Measurements from ENCODE around the gene EPS15. TPM values are rescaled to one million over a fixed set of nuclear protein-coding genes. Genes with fewer than 3 reads are reported as not detected.

EPS15 gene
- total and polyA plus RNA-seq, 2 of the 8 experiments (the other 6 are each of a cell fraction or from before 2014, with no cell fraction given), result 15.9 to 57.2 TPM

DNA sequence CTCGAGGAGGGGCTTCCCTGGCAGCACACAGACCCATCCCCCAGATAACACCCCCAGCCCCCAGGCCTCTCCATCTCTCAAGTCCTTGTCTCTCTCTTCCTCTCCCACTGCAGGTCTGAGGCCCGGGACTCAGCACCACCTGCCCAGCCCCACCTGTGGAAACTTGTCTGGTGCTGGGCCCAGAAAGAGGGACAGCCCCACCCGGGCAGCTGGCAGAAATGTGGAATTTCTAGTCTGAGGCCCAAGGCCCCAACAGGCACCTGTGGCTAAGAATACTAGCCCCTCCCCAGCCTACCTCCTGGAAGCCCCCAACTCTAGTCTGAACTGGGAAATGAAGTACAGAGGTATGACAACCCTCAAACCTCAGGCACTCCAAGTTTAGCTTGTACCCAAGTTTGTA lies 204.1 kb downstream of the EPS15 start:
- H4K20me1 ChIP-seq (replicated peaks in 1 of 2; ENCODE audit: control insufficient read depth in 1 of 2, insufficient read depth in 2 of 2, low read length in 2 of 2), result no peaks in the 10 kb centered on the region
- ChIA-PET CTCF (ENCODE audit: partially characterized antibody) (interaction anchor here (0.8 to 2.3 kb wide), 6 partner anchors 9 to 454 kb away, joined by 3 to 6 read pairs (median 4); no protein-coding TSS in a partner anchor), POLR2A (ENCODE audit: partially characterized antibody) (no interaction called here)
- H2BK15ac ChIP-seq (ENCODE audit: low read length), result no peak overlapping the region
- no peak overlapping the region for H3K14ac ChIP-seq (ENCODE audit: insufficient read length)
- no peak overlapping the region for H3K9ac ChIP-seq (replicated peaks in 1 of 4; ENCODE audit: extremely low read depth in 1 of 4, low read depth in 3 of 4, low read length in 3 of 4)
- H3K79me1 ChIP-seq (ENCODE audit: low read depth, low read length), result no peaks in the 10 kb centered on the region
- no peak overlapping the region for H3K4me2 ChIP-seq (ENCODE audit: insufficient read depth in 1 of 2, low read depth in 2 of 2, low read length in 2 of 2)
- H2BK12ac ChIP-seq (ENCODE audit: low read depth, low read length), result no peak overlapping the region
- H3K4me3 ChIP-seq (ENCODE audit: extremely low read depth in 1 of 4, insufficient read depth in 2 of 4, low read depth in 3 of 4, low read length in 4 of 4), result no peak overlapping the region
- H3K18ac ChIP-seq (ENCODE audit: extremely low read depth, low read length), result no peak overlapping the region
- H3K56ac ChIP-seq (replicated peaks; ENCODE audit: insufficient read length, low read depth, low read length), result no peak overlapping the region
- H3K27me3 ChIP-seq (replicated peaks in 1 of 4; ENCODE audit: control insufficient read depth in 3 of 4, extremely low read depth in 1 of 4, insufficient read depth in 3 of 4, low read length in 3 of 4), result no peaks in the 10 kb centered on the region
- H3K4ac ChIP-seq (replicated peaks; ENCODE audit: insufficient read length, low read depth, low read length), result no peak overlapping the region
- H3K79me2 ChIP-seq (ENCODE audit: control insufficient read depth in 1 of 2, insufficient read depth in 2 of 2, low read length in 2 of 2), result no peaks in the 10 kb centered on the region
- H3K4me1 ChIP-seq (replicated peaks in 1 of 4; ENCODE audit: control insufficient read depth in 3 of 4, insufficient read depth in 4 of 4, low read length in 3 of 4), result peaks cover 0 to 9% (median 0%) of the 10 kb centered on the region in 4 experiments; a peak in 3 of 7 replicates
- no peak overlapping the region for H3K23ac ChIP-seq (ENCODE audit: insufficient read length)
- no peak overlapping the region for H2BK5ac ChIP-seq (ENCODE audit: low read depth, low read length)
- 80% methylated on average over 3 of the region's 3 CpGs; no CpG with 5 or more reads in 1 of the 2 experiments for WGBS, 2 experiments (ENCODE audit: extremely low coverage in 1 of 2, insufficient coverage in 1 of 2, insufficient read length in 1 of 2, insufficient replicate concordance in 2 of 2, low coverage in 1 of 2, low lambda C conversion rate in 2 of 2, missing lambda C conversion rate in 1 of 2)
- H2AFZ ChIP-seq (ENCODE audit: low read length), result no peak overlapping the region
- H4K91ac ChIP-seq (replicated peaks; ENCODE audit: insufficient read length, low read length), result no peak overlapping the region
- H3K36me3 ChIP-seq (ENCODE audit: control insufficient read depth in 2 of 4, insufficient read depth in 4 of 4, low read length in 3 of 4), result no peaks in the 10 kb centered on the region
- H2BK120ac ChIP-seq (replicated peaks; ENCODE audit: low read depth, low read length), result no peak overlapping the region
- H3K27ac ChIP-seq (ENCODE audit: low read depth, low read length), result no peak overlapping the region
- H3K23me2 ChIP-seq (ENCODE audit: low read depth, low read length), result no peaks in the 10 kb centered on the region
- H2BK20ac ChIP-seq (ENCODE audit: low read length), result no peak overlapping the region
- no peak overlapping the region for H4K5ac ChIP-seq (ENCODE audit: insufficient read length, low read depth, low read length)
- no peaks in the 10 kb centered on the region for H3K9me3 ChIP-seq (ENCODE audit: insufficient read depth in 2 of 2, low read depth in 1 of 2, low read length in 1 of 2)
- FAIRE-seq (no peak), DNase-seq (ENCODE audit: low read depth in 1 of 2, low spot score in 2 of 2) (no peak)
- no peak overlapping the region for H4K8ac ChIP-seq (ENCODE audit: extremely low read depth, insufficient read depth, low read length)
- no peak overlapping the region for H2AK5ac ChIP-seq (ENCODE audit: low read depth, low read length)
- TF ChIP-seq RFX5 (IDR thresholded peaks at IDR 0.05; ENCODE audit: borderline replicate concordance, low read depth, low read length), result no peak
- TF ChIP-seq GABPA (IDR thresholded peaks at IDR 0.05; ENCODE audit: borderline replicate concordance, insufficient read depth, low read length), result no peak
- TF ChIP-seq EGR1 (IDR thresholded peaks at IDR 0.05; ENCODE audit: borderline replicate concordance, low read depth, low read length), result no peak
- no peak for TF ChIP-seq FOSL1 (IDR thresholded peaks at IDR 0.05; ENCODE audit: insufficient read depth, low read depth, low read length)

Measured in H1 (cell line).